T follicular helper cell (primary cell): ENCODE measurements around the gene ATRNL1.
"Not testable (repeated sequence)": the region's sequence is repeated elsewhere in the genome, so short reads cannot be mapped to it uniquely, and the experiment has no call there.

ENCODE experiments used
- DNase-seq: peaks from one replicate; pipeline ENCODE4 v3.0.0-alpha.2; 2020; ENCODE audit warnings: low read depth

ATRNL1 gene

DNA sequence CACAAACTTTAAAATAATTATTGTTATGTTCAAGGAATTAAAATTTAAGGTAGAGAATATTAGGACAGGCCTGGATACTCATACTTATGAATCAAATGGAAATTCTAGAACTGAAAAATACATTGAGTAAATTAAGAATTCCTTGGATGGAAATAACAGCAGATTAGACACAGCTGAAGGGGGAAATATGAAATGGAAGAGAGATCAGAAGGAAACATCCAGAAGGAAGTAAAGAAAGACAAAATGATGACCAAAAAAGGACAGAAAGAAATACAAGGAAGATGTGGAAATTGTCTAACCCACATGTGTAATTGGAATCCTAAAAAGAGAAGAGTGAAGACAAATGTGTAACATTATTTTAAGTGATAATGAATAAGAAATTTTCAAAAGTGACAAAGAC lies 128.9 kb downstream of the ATRNL1 start:
- DNase-seq, result no peak

DNA sequence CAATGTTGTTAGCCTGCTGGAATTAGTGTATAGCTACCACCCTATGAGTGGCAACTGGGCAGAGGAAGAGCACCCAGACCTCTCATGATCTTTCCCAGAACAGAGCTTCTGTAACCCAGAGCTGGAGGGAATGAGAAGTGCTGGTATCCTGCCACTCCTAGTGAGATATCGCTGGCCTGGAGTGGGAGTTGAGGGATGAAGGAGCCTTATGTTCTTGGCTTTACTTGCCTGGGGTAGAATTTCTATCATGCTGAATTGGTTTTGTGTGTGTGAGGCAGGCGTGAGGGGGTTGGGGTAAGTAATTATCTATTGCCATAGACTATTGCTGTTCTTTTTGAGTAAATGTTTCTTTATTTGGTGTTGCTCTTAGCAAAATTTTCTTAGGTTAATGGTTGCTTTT lies 146.6 kb downstream of the ATRNL1 start:
- DNase-seq, result no peak

DNA sequence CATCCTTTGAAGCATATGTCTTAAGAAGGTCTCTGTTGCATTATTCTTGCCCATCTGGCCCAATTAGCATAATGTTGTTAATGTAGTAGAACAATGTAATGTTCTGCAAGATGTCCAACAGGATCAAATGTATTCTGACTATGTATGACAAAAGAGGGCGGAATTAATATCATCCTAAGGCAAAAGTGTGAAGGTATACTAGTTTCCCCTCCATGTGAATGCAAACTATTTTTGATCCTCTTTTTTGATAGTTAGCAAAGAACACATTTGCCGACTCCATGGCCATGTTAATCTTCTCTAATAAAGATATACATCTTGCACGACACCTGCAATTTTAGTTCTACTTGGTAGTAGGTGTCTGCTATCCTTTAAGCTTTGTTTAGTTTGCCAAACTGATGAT lies 157.6 kb downstream of the ATRNL1 start:
- no peak for DNase-seq

DNA sequence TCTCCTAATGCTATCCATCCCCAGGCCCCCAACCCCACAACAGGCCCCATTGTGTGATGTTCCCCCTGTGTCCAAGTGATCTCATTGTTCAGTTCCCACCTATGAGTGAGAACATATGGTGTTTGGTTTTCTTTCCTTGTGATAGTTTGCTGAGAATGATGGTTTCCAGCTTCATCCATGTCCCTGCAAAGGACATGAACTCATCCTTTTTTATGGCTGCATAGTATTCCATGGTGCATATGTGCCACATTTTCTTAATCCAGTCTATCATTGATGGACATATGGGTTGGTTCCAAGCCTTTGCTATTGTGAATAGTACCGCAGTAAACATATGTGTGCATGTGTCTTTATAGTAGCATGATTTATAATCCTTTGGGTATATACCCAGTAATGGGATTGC lies 160.6 kb downstream of the ATRNL1 start:
- DNase-seq, result not testable (repeated sequence)

DNA sequence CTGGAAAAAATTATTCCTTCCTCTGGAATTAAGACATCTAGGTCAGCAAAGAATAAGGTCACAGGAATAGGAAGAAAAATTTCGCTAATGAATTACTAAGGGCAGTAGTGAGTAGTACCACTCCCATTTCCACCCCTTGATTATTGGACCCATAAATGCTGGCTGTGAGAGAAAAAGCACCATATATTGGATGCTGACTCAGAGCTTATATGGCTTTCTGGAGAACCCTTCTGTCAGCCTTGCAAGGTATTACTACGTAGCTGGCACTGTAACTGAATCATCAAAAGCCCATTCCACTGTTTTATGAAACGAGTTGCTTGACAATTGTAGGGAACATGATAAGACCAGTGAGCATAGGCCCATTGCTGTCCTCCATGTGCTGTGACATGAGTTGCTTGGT lies 179.3 kb downstream of the ATRNL1 start:
- no peak for DNase-seq

DNA sequence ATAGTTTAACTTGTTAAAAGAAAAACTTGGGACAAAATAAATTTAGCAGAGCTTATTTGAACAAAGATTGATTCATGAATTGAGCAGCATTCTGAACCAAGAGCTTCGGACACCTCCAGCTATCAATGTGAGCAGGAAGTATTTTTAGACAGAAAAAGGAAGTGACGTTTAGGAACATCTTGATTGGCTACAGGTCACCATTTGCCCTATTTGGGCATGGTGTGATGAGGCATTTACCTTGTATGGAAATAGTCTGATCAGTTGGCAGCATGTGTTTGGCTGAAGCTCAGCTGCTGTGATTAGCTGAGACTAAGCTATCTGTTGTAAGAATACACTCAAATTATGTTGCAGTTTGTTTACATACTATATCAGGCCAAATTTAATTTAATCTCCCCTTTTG lies 185.1 kb downstream of the ATRNL1 start:
- DNase-seq, result no peak

DNA sequence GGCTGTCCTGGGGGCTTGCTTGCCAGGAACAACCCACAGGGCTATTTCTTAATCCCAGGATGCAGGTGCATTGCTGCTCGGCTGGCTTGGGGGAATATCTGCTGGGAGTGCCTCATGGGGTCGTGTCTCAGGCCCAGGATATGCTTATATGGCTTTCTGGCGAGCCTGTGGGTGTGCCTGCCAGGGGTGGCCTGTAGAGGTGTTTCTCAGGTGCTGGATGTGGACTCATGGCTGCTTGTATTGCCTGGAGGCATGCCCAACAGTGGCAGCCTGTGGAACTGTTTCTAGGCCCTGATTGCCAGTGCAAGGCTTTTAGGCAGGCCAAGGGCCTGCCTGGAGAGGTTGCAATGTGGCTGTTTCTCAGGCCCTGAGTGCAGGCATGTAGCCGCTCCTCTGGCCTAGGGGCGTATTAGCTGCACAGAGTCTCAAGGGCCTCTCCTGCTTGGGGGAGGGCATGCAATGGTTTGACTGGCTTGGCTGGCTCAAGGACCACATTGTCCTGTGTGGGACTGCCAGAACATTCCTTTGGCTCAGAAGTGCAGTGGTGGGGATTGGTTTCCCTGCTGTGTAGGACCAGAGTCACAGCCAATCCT lies 202.1 kb downstream of the ATRNL1 start:
- no peak for DNase-seq

DNA sequence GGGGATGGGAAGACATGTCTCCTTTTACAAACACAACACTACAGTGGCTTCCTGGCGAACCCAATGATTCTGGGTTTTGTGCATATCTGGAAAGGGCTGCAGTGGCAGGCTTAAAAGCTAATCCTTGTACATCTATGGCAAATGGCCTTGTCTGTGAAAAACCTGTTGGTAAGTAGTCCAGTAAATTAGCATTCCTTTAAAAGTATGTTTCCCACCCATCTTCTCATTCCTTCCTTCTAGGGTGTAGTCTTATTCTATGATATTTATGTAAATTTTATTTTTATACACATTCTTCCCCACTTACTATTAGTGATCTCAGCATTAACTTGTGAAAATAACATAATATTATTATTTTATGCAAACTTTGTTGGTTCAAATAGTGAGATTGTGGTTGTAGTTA lies 206.9 kb downstream of the ATRNL1 start:
- DNase-seq, result no peak

DNA sequence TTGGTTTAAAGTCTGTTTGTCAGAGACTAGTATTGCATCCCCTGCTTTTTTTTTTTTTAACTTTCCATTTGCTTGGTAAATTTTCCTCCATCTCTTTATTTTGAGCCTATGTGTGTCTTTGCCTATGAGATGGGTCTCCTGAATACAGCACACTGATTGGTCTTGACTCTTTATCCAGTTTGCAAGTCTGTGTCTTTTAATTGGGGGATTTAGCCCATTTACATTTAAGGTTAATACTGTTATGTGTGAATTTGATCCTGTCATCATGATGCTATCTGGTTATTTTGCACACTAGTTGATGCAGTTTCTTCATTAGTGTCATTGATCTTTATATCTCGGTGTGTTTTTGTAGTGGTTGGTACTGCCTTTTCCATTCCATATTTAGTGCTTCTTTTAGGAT lies 226.5 kb downstream of the ATRNL1 start:
- DNase-seq, result not testable (repeated sequence)

DNA sequence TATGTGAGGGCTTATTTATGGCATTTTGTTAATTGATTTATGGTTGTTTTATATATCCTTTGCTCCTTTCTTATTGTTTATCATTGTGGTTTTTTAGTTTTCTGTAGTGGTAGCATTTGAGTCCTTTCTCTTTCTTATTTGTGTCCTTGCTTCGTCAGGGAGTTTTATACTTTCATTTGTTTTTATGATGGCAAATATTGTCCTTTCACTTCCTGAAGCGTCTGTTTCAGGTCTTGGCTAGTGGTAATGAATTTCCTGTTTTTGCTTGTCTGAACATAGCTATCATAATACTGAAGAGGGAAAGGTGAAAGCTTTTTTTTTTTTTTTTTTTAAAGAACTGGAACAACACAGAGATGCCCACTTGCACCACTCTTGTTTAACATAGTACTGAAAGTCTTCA lies 228.2 kb downstream of the ATRNL1 start:
- DNase-seq, result no peak

DNA sequence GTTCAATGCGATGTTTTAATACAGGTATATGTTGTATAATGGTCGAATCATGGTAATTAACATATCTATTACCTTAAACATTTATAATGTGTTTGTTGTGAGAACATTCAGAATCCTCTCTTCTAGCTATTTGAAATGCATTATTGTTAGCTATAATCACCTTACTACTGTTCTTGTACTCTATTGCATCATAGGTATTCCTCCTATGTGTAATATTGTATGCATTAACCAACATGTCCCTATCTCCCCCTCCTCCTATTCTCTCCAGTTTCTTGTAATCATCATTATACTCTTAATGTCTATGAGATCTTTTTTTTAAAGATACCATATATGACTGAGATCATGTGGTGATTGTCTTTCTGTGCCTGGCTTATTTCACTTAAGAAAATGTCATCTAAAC lies 235.2 kb downstream of the ATRNL1 start:
- no peak for DNase-seq

DNA sequence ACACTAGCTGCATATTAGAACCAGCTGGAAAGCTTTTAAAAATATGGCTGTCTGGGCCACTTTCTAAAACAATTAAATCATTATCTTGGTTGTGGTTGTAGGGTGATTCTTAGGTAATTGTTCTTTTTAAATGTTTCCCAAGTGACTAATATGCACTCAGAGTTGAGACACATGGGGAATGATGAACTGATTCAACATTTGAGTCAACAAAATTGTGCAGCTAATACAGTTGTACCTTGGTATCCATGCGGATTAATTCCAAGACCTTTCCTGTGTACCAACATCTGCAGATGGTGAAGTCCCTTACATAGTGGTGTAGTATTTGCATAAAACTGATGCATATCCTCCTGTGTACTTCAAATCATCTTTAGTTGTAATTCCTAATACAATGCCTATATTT lies 242.2 kb downstream of the ATRNL1 start:
- DNase-seq, result no peak

DNA sequence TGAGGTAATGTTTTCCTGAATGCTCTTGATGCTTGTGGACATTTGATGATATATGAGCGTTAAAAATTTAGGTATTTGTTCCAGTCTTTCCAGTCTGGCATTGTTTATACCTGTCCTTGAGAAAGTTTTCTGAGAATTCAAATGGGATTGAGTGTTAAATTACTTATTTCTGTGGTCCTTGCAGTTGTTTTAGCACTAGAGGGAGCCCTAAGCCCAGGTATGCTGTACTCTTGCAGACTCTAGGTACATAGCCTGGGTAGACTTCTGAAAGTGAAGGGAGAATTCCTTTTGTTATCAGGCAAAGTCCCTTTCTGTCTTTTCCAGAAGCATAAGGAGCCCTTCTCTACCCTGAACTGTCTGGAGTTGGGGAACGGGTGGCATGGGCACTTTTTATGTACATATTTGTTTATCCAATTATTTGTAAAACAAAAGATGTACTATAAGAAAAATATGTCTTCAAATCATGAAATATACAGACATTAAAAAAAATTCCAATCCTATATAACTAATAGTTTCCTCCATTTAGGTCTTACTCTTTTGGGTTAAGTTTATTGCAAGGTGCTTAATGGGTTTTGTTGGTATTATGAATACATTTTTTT lies 262.1 kb downstream of the ATRNL1 start:
- DNase-seq, result no peak

DNA sequence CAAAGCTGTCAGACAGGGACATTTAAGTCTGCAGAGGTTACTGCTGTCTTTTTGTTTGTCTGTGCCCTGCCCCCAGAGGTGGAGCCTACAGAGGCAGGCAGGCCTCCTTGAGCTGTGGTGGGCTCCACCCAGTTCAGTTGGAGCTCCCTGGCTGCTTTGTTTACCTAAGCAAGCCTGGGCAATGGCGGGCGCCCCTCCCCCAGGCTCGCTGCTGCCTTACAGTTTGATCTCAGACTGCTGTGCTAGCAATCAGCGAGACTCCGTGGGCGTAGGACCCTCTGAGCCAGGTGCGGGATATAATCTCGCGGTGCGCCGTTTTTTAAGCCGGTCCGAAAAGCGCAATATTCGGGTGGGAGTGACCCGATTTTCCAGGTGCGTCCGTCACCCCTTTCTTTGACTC lies 274.8 kb downstream of the ATRNL1 start:
- not testable (repeated sequence) for DNase-seq

DNA sequence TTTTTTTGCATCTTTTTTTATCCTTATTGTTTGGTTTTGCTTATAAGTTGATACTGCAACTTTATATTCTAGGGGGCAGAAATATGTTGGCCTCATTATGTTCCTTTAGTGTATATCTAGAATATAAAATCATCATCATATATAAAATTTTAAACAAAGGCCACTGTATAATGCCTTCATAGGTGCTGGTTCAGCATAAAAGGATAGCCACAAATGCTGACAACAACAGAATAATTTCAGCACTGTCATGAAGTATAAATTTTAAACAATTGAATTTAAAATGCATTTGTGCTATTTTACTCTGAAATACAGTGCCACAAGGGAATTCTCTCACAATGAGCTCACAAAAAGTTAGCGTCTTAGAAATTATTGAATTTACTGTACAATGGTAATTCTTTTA lies 285.9 kb downstream of the ATRNL1 start:
- no peak for DNase-seq

DNA sequence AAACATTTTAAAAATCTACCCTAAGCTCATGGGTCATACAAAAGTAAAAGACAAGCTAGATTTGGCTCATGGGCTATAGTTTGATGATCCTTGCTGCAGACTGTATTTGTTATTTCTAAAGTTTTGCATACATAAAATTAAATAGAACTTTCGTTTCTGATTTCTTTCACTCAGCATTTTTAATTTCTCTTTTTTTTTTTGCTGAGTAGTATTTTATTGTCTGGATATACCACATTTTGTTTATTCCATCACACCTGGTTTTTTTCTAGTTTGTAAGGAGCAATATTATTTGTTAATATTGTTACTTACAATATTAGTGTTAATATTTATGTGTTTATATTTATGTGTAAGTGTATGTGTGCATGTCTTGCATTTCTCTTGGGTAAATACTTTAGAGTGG lies 291.5 kb downstream of the ATRNL1 start:
- DNase-seq, result no peak

DNA sequence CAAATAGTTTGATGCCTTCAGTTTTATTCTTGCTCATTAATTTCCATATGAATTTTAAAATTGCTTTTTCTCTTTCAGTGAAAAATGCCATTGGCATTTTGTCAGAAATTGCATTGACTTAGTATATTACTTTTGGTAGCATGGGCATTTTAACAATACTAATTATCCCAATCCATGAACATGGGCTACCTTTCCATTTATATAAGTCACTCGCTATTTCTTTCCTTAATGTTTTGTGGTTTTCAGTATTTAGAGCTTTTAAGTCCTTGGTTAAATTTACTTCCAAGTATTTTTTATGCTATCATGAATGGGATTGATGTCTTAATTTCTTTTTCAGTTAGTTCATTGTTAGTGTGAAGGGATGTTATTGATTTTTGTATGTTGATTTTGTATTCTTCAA lies 297.4 kb downstream of the ATRNL1 start:
- DNase-seq, result no peak

DNA sequence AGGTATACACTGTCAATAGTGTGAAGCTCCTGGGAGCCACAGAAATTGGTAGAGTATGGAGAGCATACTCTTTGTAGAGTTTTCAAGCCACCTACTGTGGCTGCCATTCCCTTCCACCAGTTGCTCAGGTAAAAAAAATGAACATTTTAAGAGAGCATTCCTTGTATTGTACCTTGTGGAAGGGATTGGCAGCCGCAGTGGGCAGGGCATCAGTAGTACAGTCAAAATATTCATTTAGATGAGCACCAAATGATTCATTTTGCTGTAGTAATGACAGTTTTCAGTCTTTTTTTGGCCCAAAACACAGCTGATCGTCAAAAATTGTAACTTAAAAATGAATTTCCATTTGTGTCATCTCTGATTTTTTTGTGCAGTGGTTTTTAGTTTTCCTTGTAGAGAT lies 304.9 kb downstream of the ATRNL1 start:
- DNase-seq, result no peak

DNA sequence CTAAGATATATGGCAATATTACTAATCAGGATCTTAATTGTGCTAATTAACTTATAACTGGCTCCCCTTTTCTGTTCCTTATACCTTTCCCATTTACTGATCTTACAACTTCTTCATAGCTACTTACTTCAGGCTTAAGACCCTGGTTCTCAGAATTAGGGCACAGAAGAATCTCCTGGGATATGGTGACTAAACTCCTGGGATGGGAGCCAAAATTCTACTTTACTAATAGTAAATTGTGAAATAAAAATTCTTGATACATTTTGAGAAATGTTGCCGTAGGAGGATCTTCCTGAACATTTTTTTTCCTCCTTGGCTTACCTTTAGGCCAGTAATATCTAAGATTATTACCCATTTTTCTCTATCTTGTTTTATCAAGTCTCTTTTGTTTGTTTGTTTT lies 309.5 kb downstream of the ATRNL1 start:
- DNase-seq, result no peak

DNA sequence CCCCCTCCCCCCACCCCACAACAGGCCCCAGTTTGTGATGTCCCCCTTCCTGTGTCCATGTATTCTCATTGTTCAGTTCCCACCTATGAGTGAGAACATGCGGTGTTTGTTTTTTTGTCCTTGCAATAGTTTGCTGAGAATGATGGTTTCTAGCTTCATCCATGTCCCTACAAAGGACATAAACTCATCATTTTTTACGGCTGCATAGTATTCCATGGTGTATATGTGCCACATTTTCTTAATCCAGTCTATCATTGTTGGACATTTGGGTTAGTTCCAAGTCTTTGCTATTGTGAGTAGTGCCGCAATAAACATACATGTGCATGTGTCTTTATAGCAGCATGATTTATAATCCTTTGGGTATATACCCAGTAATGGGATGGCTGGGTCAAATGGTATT lies 312.7 kb downstream of the ATRNL1 start:
- not testable (repeated sequence) for DNase-seq

DNA sequence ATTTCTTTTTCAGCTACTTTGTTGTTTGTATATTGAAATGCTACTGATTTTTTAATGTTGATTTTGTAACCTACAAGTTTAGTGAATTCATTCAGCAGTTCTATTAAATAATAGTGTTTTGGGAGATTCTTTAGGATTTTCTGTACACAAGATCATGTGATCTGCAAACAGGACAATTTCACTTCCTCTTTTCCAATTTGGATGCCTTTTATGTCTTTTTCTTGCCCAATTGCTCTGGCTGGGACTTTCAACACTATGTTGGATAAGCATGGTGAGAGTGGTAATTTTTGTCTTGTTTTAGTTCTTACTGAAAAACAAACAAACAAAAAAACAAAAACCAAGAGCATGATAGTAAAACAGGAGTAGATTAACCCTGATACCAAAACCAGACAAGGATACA lies 316.2 kb downstream of the ATRNL1 start:
- DNase-seq, result no peak

DNA sequence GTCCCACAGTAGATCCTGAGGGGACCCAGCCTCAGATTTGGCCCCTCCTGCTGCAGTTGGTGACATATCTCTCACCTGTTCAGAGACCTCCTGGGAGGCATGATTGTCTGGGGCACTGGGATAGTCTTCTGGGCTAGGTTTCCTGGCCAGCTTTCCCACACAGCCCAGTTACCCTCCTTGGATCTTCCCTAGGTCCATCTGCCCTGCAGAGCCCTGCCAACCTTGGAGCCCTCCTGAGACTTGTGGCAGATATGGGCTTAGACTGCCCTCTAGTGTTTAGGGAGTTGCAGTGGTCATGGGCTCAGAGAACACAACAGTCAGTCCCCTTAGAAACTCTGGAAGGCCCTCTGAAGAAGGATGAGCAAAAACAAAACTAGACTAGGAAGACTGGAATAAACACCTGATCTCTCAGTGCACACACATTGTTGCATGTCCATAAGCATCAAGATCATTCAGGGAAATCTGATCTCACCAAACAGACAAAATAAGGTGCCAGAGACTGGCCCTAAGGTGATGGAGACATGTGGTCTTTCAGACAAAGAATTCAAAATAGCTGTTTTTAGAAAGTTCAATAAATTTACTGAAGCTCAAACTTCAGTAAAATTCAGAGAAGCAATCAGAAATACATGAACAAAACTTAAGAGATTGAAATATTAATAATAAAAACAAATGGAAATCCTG lies 324.6 kb downstream of the ATRNL1 start:
- no peak for DNase-seq

DNA sequence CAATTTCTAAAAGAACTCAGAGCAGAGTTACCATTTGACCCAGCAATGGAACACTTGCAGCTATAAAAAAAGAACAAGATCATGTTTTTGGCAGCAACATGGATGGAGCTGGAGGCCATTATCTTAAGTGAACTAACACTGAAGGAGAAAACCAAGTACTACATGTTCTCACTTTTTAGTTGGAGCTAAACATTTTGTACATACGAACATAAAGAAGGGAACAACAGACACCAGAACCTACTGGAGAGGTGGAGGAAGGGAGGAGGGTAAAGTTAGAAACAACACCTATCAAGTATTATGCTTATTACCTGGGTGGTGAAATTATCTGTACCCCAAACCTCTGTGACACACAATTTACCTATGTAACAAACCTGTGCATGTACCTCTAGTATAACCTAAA lies 329.5 kb downstream of the ATRNL1 start:
- DNase-seq, result no peak

DNA sequence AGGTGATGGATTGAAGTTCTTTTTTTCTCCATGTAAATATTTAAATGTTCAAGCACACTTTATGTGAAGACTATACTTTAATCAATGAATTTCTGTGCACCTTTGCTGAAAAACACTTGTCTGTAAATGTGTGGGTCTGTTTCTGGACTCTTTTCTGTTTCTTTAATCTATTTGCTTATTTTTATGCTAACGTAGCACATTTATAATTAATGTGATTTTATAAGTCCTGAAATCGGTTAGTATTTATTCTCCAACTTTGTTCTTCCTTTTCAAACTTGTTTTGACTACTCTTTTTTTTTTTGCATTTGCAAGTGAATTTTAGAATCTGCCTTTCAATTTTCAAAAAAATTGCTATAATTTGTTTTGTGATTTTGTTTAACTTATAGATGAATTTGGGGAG lies 334.4 kb downstream of the ATRNL1 start:
- DNase-seq, result no peak
